Activated naive CD8-positive, alpha-beta T cell treated with anti-CD3 and anti-CD28 coated beads for 36 hours (primary cell): ENCODE data around the gene CBFA2T3. TPM values are rescaled to one million over a fixed set of nuclear protein-coding genes. Genes with fewer than 3 reads are reported as not detected.

Experiments used
- DNase-seq: peaks from one replicate; pipeline ENCODE4 v3.0.0; 2021
- H3K27ac Mint-ChIP-seq: one replicate; pipeline ENCODE4 v1.8.0; 2022; ENCODE audit warnings: mild to moderate bottlenecking, moderate library complexity, mixed read lengths
- H3K27me3 Mint-ChIP-seq: one replicate; pipeline ENCODE4 v1.8.0; 2022; ENCODE audit warnings: mild to moderate bottlenecking, mixed read lengths
- H3K36me3 Mint-ChIP-seq: one replicate; pipeline ENCODE4 v1.8.0; 2021; ENCODE audit warnings: mild to moderate bottlenecking, mixed read lengths
- H3K4me1 Mint-ChIP-seq: one replicate; pipeline ENCODE4 v1.8.0; 2021; ENCODE audit warnings: mixed read lengths
- H3K4me3 Mint-ChIP-seq: one replicate; pipeline ENCODE4 v1.8.0; 2022; ENCODE audit warnings: mild to moderate bottlenecking, moderate library complexity, mixed read lengths
- H3K9me3 Mint-ChIP-seq: one replicate; pipeline ENCODE4 v1.8.0; 2022; ENCODE audit warnings: mixed read lengths
- total RNA-seq, 2 experiments: library from RNA; stranded (reverse); gene quantifications; one replicate each; pipeline ENCODE4 v1.2.3, GENCODE V29; 2021

CBFA2T3 gene
- total RNA-seq, 2 experiments from 2014 or later = 0.28 to 0.56 TPM

GRCh38 chr16:88938119-88938776, 38.8 kb downstream of the CBFA2T3 start:
- H3K27me3 Mint-ChIP-seq = peaks cover 52% of the 10 kb centered on the region
- H3K9me3 Mint-ChIP-seq = no peaks in the 10 kb centered on the region
- H3K4me1 Mint-ChIP-seq = peaks cover 6% of the 10 kb centered on the region
- no peaks in the 10 kb centered on the region for H3K36me3 Mint-ChIP-seq
- H3K27ac Mint-ChIP-seq = no peak overlapping the region
- no peak overlapping the region for H3K4me3 Mint-ChIP-seq
- no peak for DNase-seq

DNA sequence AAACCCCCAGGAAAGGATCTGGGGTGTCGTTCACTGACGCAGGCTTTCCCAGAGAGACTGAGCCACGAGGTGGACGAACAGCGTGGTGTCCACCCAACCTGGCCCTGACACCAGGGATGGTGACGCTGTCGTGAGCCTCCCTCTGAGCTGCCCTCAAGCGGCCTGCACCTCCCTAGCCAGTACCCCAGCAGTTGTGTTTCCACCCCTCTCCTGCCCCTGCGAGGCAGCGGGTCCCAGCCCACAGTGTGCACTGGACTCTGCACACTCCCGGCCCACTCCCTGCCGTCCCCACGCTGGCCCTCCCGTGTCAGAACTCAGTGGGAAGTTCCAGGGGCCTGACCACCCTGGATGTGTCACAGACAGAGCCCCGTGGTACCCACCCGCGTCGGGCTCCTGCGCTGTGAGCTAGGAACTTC, 39.8 kb downstream of the CBFA2T3 start:
- DNase-seq = no peak
- peaks cover 6% of the 10 kb centered on the region for H3K4me1 Mint-ChIP-seq
- H3K36me3 Mint-ChIP-seq = no peaks in the 10 kb centered on the region
- H3K9me3 Mint-ChIP-seq = no peaks in the 10 kb centered on the region
- H3K27me3 Mint-ChIP-seq = peaks cover 43% of the 10 kb centered on the region
- H3K4me3 Mint-ChIP-seq = no peak overlapping the region
- no peak overlapping the region for H3K27ac Mint-ChIP-seq

GRCh38 chr16:88936556-88937205, 40.3 kb downstream of the CBFA2T3 start:
- H3K4me3 Mint-ChIP-seq = no peak overlapping the region

DNA sequence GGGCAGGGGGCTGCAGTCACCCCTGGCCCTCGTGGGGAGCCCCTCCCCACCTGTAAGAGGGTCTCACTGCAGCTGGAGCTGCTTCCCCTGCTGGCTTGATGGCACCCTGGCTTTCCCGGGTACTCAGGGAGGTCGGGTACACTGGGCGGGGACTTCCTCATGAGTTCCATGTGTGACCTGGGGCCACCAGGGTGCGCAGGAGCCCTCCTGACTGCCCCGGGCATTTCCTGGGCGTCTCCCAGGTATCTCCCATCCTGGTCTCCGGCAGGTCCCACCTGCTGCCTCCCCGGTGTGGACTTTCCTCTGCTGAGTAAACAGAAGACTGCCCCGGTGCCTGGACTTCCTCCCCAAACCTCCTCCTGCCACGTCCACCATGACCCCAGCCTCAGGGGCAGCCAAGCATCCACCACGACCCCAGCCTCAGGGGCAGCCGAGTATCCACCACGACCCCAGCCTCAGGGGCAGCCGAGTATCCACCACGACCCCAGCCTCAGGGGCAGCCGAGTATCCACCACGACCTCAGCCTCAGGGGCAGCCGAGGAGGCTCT, 40.9 kb downstream of the CBFA2T3 start:
- no peak for DNase-seq
- Mint-ChIP-seq H3K27ac (no peak overlapping the region), H3K36me3 (no peaks in the 10 kb centered on the region), H3K4me3 (no peak overlapping the region), H3K9me3 (no peaks in the 10 kb centered on the region), H3K27me3 (peaks cover 39% of the 10 kb centered on the region), H3K4me1 (peaks cover 6% of the 10 kb centered on the region)

More at GRCh38 chr16:88936556-88937205, 40.3 kb downstream of the CBFA2T3 start:
- H3K36me3 Mint-ChIP-seq = no peaks in the 10 kb centered on the region
- no peak for DNase-seq
- H3K9me3 Mint-ChIP-seq = no peaks in the 10 kb centered on the region
- no peak overlapping the region for H3K27ac Mint-ChIP-seq
- H3K27me3 Mint-ChIP-seq = peaks cover 39% of the 10 kb centered on the region
- peaks cover 6% of the 10 kb centered on the region for H3K4me1 Mint-ChIP-seq

GRCh38 chr16:88934066-88934667, 42.8 kb downstream of the CBFA2T3 start:
- H3K36me3 Mint-ChIP-seq = no peaks in the 10 kb centered on the region
- H3K9me3 Mint-ChIP-seq = no peaks in the 10 kb centered on the region
- DNase-seq = no peak
- peaks cover 29% of the 10 kb centered on the region for H3K27me3 Mint-ChIP-seq
- no peak overlapping the region for H3K4me3 Mint-ChIP-seq
- H3K27ac Mint-ChIP-seq = no peak overlapping the region
- H3K4me1 Mint-ChIP-seq = peaks cover 3% of the 10 kb centered on the region

DNA sequence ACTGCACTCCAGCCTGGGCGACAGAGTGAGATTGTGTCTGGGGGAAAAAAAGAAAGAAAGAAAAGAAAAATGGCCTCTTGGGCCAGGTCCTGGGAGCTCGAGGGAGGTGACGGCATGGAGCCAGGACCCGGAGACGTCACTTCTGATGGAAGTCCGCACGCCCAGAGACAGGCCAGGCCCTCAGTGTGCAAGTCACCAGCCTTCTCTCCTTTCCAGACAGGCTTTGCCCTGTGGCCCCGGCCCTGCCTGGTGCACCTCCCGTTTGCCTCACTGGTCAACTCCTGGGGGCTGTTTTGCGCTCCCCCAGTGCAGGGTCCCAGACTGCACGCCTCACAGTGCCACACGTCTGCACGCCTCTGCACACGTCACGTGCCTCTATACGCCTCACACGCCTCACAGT, 44.1 kb downstream of the CBFA2T3 start:
- no peaks in the 10 kb centered on the region for H3K9me3 Mint-ChIP-seq
- no peaks in the 10 kb centered on the region for H3K36me3 Mint-ChIP-seq
- peaks cover 19% of the 10 kb centered on the region for H3K27me3 Mint-ChIP-seq
- DNase-seq = no peak
- no peak overlapping the region for H3K27ac Mint-ChIP-seq
- no peak overlapping the region for H3K4me3 Mint-ChIP-seq
- no peaks in the 10 kb centered on the region for H3K4me1 Mint-ChIP-seq

DNA sequence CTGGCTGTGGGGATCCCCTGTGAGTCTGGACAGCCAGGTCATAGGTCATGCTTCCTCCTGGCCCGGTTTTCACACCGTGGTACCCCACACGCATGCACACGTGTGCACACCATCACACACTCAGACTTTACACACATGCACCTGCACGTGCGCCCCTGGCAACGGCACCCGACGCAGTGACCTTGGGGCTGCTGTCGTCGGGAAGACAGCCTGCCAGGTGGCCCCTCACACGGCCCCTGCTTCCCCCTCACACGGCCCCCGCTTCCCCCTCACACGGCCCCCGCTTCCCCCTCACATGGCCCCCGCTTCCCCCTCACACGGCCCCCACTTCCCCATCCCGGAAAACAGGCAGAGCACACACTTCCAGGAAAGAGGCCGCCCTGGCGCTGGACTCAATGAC, 45.1 kb downstream of the CBFA2T3 start:
- DNase-seq = no peak
- no peaks in the 10 kb centered on the region for H3K36me3 Mint-ChIP-seq
- no peak overlapping the region for H3K4me3 Mint-ChIP-seq
- no peak overlapping the region for H3K27ac Mint-ChIP-seq
- no peaks in the 10 kb centered on the region for H3K9me3 Mint-ChIP-seq
- H3K27me3 Mint-ChIP-seq = peaks cover 9% of the 10 kb centered on the region
- H3K4me1 Mint-ChIP-seq = no peaks in the 10 kb centered on the region

GRCh38 chr16:88931373-88931900, 45.6 kb downstream of the CBFA2T3 start:
- no peaks in the 10 kb centered on the region for H3K36me3 Mint-ChIP-seq
- H3K4me1 Mint-ChIP-seq = no peaks in the 10 kb centered on the region
- peaks cover 5% of the 10 kb centered on the region for H3K27me3 Mint-ChIP-seq
- H3K4me3 Mint-ChIP-seq = no peak overlapping the region
- no peaks in the 10 kb centered on the region for H3K9me3 Mint-ChIP-seq
- H3K27ac Mint-ChIP-seq = no peak overlapping the region
- DNase-seq = no peak

- Mint-ChIP-seq H3K27me3 (no peaks in the 10 kb centered on the region), H3K4me1 (no peaks in the 10 kb centered on the region), H3K9me3 (no peaks in the 10 kb centered on the region), H3K36me3 (no peaks in the 10 kb centered on the region), H3K4me3 (no peak overlapping the region), H3K27ac (no peak overlapping the region)
- DNase-seq = no peak
Measured at GRCh38 chr16:88930716-88931115, 46.3 kb downstream of the CBFA2T3 start.

DNA sequence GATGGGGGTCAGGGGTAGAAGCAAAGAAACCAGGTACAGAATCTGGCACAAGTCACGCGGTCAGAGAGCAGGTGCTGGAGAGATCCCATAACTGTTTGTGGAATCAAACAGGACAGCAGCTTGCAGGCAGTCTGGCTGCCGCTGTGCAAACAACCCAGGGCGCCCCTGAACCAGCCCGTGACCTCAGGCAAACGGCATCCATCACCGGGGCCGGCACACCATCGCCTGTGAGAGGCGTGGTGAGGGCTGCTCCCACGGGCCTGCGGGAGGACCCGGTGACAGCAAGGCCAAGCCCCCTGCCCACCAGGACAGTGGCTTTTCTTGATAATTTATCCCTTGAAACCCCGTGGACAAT, 47.9 kb downstream of the CBFA2T3 start:
- Mint-ChIP-seq H3K4me3 (no peak overlapping the region), H3K27me3 (no peaks in the 10 kb centered on the region), H3K4me1 (no peaks in the 10 kb centered on the region), H3K27ac (no peak overlapping the region), H3K36me3 (no peaks in the 10 kb centered on the region), H3K9me3 (no peaks in the 10 kb centered on the region)
- DNase-seq = no peak

- no peak for DNase-seq
- Mint-ChIP-seq H3K4me1 (no peaks in the 10 kb centered on the region), H3K9me3 (no peaks in the 10 kb centered on the region), H3K4me3 (no peak overlapping the region), H3K36me3 (no peaks in the 10 kb centered on the region), H3K27ac (no peak overlapping the region), H3K27me3 (no peaks in the 10 kb centered on the region)
Measured at GRCh38 chr16:88928405-88929090, 48.5 kb downstream of the CBFA2T3 start.

DNA sequence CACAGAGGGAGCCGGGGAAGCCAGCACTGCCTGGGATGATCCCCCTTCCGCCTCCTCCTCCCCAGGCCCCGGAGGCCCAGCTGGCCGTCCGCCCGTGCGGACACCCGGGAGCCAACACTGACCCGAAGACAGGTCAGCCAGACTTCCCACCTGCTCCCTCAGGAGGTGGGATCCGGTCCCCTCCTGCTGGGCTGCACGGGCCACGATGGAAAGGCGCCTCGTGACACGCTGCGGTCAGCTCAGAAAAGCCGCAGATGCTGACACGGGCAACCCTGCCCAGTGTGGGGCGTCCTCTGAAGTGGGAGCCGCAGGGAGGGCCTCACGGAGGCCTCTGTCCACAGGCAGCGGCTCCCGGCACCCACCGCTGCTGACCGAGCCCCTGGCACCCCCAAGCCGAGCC, 49.3 kb downstream of the CBFA2T3 start:
- no peaks in the 10 kb centered on the region for H3K27me3 Mint-ChIP-seq

DNA sequence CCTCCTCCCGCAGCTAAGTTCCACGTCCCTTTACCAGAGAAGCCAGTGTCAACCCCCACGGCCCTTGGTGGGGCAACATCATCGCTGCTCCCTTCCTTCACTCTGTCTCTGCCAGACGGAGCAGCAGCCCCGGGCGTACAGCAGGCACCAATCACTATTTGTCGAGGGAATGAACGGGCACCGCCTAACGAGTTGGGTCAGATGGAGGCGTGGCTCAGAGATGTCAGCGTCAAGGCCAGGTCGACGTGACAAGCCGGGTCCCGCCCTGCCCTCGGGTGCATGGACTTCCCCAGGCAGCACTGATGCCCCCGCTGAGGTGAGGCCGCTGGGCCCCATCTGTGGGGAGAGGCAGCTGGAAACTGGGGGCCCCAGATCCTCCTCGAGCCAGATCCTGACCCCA, 50.0 kb downstream of the CBFA2T3 start:
- no peaks in the 10 kb centered on the region for H3K4me1 Mint-ChIP-seq
- H3K4me3 Mint-ChIP-seq = no peak overlapping the region
- DNase-seq = no peak
- no peaks in the 10 kb centered on the region for H3K27me3 Mint-ChIP-seq
- H3K27ac Mint-ChIP-seq = no peak overlapping the region
- H3K36me3 Mint-ChIP-seq = no peaks in the 10 kb centered on the region
- H3K9me3 Mint-ChIP-seq = no peaks in the 10 kb centered on the region

More for the DNA sequence above, 49.3 kb downstream of the CBFA2T3 start:
- no peak overlapping the region for H3K27ac Mint-ChIP-seq
- H3K4me1 Mint-ChIP-seq = no peaks in the 10 kb centered on the region
- no peak for DNase-seq
- no peak overlapping the region for H3K4me3 Mint-ChIP-seq
- H3K36me3 Mint-ChIP-seq = no peaks in the 10 kb centered on the region
- H3K9me3 Mint-ChIP-seq = no peaks in the 10 kb centered on the region

DNA sequence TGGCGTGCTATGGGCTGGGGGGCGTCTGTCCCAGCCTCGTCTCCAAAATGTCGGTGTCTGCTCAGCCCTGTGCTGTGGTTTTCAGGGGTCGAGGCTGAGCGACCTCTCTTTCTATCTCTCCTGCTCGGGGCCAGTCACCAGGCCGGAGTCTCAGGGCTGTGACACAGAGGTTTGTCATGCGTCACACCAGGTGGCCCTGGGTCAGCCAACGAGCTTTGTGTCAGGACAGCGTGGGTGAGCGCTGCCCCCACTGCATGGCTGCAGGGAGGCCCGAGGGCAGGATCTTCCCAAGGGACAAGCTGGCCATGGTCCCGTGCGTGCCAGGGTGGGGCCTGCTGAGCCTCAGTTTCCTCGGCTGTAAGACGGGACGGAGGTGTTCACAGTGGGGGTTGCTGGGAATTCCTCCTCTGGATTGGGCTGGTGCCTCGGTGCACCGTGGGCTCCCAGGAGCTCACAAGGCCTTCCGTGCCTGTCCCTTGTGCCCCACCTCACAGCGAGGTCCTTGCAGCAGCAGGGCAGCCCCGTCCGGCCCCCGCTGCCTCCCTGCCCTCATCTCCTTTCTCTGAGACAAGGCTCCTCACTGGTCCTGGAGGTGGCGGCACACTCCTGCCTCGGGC, 50.5 kb downstream of the CBFA2T3 start:
- H3K27me3 Mint-ChIP-seq = no peaks in the 10 kb centered on the region
- no peaks in the 10 kb centered on the region for H3K36me3 Mint-ChIP-seq
- peaks cover 2% of the 10 kb centered on the region for H3K4me1 Mint-ChIP-seq
- DNase-seq = no peak
- no peak overlapping the region for H3K4me3 Mint-ChIP-seq
- H3K9me3 Mint-ChIP-seq = no peaks in the 10 kb centered on the region
- H3K27ac Mint-ChIP-seq = no peak overlapping the region

DNA sequence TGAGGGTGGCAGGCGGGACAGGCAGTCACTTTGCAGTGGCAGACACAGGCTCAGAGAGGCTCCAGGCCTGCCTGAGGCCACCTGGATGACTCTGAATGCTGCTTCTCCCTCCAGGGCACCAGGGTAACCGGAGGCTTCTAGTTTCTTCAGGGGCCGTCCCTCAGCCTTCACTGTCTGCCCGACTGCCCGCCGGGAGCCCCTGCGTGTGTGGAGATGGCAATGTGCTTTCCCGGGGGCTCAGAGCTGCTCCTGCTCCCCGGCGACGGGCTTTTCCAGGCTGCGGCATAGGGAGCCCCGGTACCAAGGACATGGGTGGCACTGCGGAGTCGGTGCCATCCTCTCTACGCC, 51.5 kb downstream of the CBFA2T3 start:
- DNase-seq = no peak
- peaks cover 6% of the 10 kb centered on the region for H3K4me1 Mint-ChIP-seq
- H3K36me3 Mint-ChIP-seq = no peaks in the 10 kb centered on the region
- H3K4me3 Mint-ChIP-seq = no peak overlapping the region
- no peaks in the 10 kb centered on the region for H3K9me3 Mint-ChIP-seq
- no peaks in the 10 kb centered on the region for H3K27me3 Mint-ChIP-seq
- no peak overlapping the region for H3K27ac Mint-ChIP-seq
